GM12892 (cell line): ENCODE data around the gene WBP4.

ENCODE experiments used
- POLR2A ChIP-seq: IDR thresholded peaks from 2 replicates; pipeline ENCODE4 v1.6.1; 2011; ENCODE audit warnings: low read depth, low read length, control low read depth
- TAF1 ChIP-seq: IDR thresholded peaks from 2 replicates; pipeline ENCODE4 v1.6.1; 2011; ENCODE audit warnings: low read depth, mild to moderate bottlenecking, control low read depth, low read length, borderline replicate concordance

- no peak for TF ChIP-seq POLR2A
- no peak for TF ChIP-seq TAF1
Measured at GRCh38 chr13:41053384-41053826, 7.9 kb upstream of the WBP4 start.
